Measurements from ENCODE around the gene DPP6.
"Not testable (repeated sequence)": the region's sequence is repeated elsewhere in the genome, so short reads cannot be mapped to it uniquely, and the experiment has no call there.

- TF ChIP-seq CTCF (IDR thresholded peaks at IDR 0.05); RFX5 (IDR thresholded peaks at IDR 0.05; ENCODE audit: low read length); EP300 (IDR thresholded peaks at IDR 0.05; ENCODE audit: borderline replicate concordance in 1 of 2, low read depth in 1 of 2, low read length in 1 of 2); EZH2phosphoT487 (IDR thresholded peaks at IDR 0.05; ENCODE audit: borderline replicate concordance, low read depth); ELF1 (IDR thresholded peaks at IDR 0.05); MEF2A (IDR thresholded peaks at IDR 0.05; ENCODE audit: borderline replicate concordance, low read depth); YY1 (IDR thresholded peaks at IDR 0.05; ENCODE audit: low read depth); NRF1 (IDR thresholded peaks at IDR 0.05; ENCODE audit: low read depth, low read length); JUND (IDR thresholded peaks at IDR 0.05); NFIC (IDR thresholded peaks at IDR 0.05; ENCODE audit: borderline replicate concordance): not testable (repeated sequence)
These were observed 65.5 kb downstream of the DPP6 start for GRCh38 chr7:154117411-154118390.
